Brain pericyte (primary cell): ENCODE measurements around the gene TUBA3C.

Source experiments
- DNase-seq: peaks from one replicate; pipeline ENCODE4 v3.0.0-alpha.2; 2012; ENCODE audit warnings: low read depth, low spot score

TUBA3C gene

GRCh38 chr13:19161308-19161707 lies 20.3 kb downstream of the TUBA3C start:
- no peak for DNase-seq

DNA sequence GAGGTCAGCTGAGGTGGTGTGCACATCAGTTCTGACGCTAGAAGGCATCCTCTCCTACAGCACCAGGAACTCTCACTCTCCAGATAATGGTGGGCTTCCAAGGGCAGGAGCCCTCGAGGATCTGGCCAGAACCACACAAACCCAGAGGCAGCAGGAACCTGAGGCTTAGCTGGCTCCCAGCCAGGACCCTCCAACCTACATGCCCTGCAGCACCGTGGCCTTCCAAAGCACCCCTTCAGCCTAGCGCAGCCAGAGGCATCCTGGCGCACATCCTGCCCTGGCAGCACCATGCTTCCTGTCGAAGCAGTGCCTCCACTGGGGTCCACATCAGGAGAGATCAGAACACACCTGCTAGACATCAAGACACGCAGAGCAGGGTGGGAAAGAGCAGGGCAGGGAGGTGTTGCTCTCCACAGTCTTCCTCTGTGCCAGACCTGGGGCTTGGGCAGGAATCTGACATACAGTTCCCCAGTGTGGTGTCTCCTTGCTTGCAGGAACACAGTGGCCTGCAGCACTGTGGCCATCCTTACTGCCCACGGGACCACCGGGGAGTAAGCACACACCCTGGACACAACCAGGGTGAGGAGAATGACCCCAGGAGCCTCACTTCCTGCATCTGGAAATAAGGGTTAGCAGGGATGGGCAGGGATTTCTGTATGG lies 21.7 kb downstream of the TUBA3C start:
- no peak for DNase-seq

GRCh38 chr13:19159181-19159580 lies 22.4 kb downstream of the TUBA3C start:
- no peak for DNase-seq

DNA sequence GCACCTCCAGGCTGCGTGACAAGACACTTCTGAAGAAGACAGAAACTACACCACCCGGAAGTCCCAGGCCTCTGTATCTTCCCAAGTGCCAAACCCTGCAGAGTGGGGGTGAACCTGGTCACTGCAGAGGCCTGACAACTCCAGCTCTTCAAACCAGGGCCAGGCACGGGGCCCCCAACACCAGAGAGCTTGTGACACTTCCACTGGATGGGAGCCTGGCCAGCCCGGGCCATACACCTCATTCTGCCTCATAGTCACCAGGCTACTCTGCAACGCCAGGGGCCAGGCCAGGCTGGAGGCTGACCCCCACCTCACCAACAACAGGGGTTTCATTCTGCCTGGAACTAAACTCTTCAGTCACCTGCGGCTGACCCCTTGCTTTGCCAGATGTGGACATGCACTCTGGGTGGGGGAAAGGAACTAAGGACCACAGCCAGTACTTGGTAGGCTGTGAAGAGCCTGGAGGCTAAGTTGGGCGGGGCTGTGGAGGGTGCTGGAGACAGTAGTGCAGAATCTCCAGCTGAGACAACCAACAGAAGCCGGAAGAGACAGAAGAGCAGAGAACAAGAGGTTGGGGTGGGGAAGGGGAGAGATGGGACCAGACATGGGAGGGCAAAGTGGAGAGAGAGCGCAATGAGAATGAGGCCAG lies 23.0 kb downstream of the TUBA3C start:
- DNase-seq, result no peak

DNA sequence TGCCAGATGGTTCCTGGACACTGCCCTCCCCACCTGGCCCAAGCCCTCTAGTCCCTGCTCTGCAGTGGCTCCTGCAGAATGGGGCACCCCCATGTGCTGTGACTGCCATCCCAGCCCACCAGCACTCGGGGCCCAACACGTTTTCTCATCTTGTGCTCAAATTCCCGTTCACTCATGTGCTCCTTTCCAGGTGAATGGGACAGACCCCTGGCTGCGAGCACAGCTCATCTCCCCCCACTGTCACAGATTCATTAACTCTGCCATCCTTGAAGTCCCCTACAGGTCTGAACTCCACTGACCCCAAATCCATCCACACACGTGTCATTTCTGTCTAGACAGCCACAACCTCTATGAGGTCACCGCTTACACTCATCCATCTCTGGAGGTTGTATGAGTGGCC lies 23.6 kb downstream of the TUBA3C start:
- no peak for DNase-seq

DNA sequence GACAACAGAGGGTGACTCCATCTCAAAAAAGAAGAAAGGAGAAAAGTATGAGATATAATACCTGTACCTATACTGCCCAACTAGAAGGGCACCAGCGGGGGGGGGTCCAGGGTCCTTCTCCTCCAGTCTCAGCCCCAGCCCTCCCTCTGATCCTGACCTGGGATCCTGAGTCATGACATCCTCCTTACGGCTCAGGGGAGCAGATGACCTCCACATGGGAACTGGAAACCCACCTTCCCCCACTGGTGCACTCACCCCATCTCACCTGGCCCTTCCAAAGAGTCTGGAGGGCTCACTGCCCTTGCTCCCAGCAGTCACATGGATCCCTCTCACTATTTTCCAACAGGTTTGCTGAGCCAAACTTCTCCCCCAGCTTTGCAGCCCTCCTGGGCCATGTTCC lies 24.2 kb downstream of the TUBA3C start:
- no peak for DNase-seq

DNA sequence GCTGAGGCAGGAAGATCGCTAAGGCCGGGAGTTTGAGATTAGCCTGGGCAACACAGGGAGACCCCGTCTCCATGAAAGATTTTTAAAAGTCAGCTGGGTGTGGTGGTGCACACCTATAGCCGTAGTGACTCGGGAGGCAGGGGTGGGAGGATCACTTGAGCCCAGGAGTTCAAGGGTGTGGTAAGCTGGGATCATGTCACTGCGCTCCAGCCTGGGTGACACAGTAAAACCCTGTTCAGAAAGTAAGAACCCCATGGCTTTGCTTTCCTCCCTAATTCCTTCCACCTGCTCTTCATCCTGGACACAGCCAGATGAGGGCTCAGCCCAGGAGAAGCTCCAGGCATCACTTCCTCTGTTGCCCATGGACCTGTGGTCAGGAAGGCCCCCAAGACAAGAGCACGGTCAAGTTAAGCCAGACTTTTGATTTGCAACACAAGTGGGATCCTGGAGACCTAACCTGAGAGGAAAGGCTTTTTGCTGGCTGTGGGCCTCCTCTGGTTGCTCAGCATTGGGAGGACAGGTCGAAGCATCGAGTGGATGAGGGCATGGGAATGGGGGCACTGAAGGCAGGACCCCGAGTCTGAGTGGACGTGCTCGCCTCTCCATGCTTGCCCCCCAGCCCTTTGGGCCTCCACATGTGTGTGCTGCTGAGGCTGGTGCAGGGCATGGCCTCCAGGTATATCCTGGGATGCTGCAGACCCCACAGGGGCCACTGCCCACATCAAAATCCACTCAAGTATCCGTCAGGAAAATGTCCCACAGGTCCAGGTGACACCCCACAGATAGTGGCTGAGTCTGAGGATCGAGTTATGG lies 25.4 kb downstream of the TUBA3C start:
- no peak for DNase-seq

GRCh38 chr13:19155321-19155861 lies 26.2 kb downstream of the TUBA3C start:
- DNase-seq, result no peak

DNA sequence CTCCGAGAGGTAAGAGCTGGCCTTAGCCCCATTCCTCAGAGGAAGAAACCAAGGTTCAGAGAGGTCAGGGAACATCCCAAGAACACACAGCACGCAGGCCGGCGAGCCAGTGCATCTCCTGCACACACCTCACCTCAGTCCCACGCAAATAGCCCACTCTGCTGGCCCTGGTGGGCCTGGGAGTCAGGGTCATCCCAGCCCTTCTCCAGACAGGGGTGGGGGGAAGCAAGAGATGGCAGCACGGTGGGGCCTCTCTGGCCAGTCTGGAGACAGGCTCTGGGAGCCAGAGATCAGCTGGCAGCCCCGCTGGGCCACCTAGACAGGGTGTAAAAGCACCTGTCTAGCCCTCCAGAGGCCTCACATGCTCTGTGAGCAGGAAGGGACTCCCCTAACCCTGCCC lies 26.8 kb downstream of the TUBA3C start:
- DNase-seq, result no peak

GRCh38 chr13:19153782-19154450 lies 27.7 kb downstream of the TUBA3C start:
- no peak for DNase-seq

GRCh38 chr13:19152403-19152802 lies 29.2 kb downstream of the TUBA3C start:
- no peak for DNase-seq

GRCh38 chr13:19151581-19152263 lies 29.9 kb downstream of the TUBA3C start:
- no peak for DNase-seq

GRCh38 chr13:19150712-19151228 lies 30.9 kb downstream of the TUBA3C start:
- no peak for DNase-seq

DNA sequence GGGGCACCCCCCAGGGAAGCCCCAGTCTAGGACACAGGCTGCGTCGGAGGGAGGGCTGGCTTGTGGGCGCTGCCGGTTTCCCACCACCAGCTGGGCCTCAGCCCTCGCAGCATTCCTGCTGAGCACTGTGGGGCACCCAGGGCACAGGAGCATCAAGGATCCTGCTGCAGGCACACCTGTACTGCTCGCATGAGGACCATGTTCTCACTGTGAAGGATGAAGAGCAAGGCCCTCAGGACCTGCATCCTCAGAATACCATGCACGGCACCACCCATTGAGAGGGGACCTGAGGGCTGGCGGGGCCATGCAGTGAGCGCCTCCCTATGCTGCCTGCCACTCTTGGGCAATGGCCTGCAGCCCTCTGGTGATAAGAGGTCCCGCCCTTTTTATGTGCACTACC lies 31.4 kb downstream of the TUBA3C start:
- DNase-seq, result no peak

GRCh38 chr13:19148561-19148960 lies 33.1 kb downstream of the TUBA3C start:
- no peak for DNase-seq
